ENCODE results near the gene MAIP1.

Gene MAIP1

DNA sequence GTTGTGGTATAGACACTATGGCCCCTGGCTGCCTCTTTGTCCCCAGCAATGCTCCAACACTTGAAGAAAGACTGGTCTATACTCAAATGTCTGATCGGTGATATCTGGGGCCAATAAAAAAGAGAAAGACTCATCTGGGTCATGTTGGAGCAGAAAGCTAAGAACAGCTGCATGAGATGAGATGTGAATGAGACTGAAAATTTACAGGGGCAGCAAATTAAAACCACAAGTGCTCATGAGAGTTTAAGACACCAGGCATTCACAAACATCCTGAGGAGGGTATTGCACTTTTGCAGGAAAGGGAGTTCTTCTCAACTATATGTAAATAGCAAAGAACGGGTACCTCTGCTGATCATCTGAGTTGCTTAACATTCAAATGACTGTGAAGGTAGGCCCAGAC is 36.3 kb downstream of the MAIP1 start:
- DNase-seq (ENCODE audit: low spot score) = no peak

DNA sequence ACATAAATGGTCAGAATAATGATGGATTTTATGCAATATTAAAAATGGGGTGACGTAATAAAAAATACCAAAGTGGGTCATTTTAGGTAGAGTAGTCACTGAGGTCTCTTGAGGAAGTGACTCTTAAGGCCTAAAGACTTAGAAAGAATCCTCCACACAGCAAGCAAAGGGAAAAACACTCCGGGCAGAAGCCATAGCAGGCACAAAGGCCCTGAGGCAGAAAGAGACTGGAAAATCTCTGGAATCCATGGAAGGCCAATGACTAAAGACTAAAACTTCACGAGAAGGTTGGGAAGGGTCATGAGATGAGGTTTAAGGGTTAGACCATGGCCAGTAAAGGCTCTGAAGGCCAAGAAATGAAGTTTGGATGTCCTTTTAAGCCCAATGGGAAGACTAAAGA is 36.9 kb downstream of the MAIP1 start:
- DNase-seq (ENCODE audit: low spot score) = no peak

DNA sequence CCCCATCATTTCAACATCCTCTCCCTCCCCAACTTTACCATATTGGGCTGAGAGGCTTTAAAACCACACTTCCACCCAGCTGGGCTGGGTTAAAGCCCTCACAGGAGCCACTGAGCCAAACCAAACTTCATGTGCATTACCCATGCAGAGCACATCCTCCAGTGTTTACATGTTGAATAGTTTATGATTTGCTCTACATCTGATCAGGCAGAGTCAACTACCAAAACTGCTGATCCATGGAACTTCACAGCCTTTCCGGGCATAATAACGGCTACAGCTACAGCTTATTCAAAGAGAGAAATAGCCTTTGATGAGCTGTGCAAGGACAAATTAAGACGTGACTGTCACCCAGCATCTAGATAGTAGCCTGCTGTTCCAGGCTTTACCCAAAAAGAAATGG is 39.0 kb downstream of the MAIP1 start:
- no peak for DNase-seq (ENCODE audit: low spot score)

DNA sequence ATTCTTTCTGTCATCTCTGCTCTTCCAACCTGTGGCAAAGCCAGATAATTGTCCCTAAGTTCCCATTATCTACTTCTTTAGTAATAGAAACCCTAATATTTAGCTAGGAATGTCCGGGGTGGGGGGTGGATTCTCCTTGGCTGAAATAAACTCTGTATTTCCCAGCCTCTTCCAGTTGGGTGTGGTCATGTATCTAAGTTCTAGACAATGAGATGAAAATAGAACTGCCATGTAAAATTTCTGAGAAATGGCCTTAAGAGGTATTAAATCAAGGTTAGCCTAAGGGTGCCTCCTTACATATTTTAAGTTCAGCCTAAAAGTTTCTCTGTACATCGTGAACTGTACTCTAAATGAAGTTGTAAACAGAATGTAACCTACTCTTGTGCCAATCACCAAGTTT is 39.5 kb downstream of the MAIP1 start:
- no peak for DNase-seq (ENCODE audit: low spot score)

DNA sequence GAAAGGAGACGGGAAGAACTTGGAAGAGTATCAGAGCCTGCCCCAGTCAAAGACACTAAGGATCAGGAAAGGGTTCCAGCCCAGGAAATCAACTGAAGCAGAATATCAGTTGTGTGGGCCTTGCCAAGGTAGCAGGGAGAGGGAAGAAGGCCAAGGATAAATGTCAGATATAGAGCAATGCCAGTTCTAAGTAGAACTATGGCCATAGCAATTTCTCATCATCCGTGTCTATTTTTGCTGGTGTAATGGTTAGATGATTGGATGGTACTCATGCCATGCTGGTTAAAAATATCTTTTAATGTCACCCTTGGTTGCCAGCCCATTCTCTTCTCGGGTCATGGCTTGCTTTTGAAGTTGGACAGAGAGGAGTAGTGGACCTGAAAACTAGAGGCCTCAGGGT is 41.9 kb downstream of the MAIP1 start:
- DNase-seq (ENCODE audit: low spot score) = no peak

GRCh38 chr2:199999166-199999565 is 43.8 kb downstream of the MAIP1 start:
- no peak for DNase-seq (ENCODE audit: low spot score)

DNA sequence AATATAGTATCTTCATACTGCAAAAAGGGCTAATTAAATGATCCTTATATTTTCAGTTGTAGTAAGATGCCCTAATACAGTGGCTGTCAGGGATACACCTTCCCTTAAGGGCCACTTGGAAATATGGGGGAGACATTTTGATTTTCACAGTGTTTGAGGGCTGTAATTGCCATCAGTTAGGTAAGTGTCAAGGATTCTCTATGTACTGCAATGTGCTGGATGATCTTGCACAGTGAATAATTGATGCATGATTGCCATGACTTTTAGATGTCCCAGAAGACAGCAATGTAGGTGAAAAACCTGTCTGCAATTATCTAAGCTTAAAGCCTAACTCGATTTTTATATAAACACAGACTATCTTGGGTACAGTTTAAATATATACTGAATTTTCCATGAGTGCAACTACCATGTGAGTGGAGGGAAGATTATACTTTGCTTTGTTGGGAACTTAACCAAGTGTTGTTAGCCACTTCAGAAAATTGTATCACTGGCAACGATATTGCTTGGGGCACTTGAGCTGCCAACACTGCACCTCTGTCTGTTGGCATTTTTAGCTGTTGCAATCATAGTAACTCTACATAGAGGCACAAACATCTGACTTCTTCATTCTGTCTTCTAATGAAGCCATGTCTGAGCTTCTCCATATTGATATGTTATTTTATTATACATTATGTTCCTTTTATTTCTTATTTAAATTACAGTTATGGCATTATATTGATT is 45.2 kb downstream of the MAIP1 start:
- no peak for DNase-seq (ENCODE audit: low spot score)

GRCh38 chr2:200003444-200003843 is 48.1 kb downstream of the MAIP1 start:
- DNase-seq (ENCODE audit: low spot score) = no peak

GRCh38 chr2:200005675-200006074 is 50.3 kb downstream of the MAIP1 start:
- DNase-seq (ENCODE audit: low spot score) = no peak

- no peak for DNase-seq (ENCODE audit: low spot score)
These were observed 51.9 kb downstream of the MAIP1 start for GRCh38 chr2:200007306-200007705.

DNA sequence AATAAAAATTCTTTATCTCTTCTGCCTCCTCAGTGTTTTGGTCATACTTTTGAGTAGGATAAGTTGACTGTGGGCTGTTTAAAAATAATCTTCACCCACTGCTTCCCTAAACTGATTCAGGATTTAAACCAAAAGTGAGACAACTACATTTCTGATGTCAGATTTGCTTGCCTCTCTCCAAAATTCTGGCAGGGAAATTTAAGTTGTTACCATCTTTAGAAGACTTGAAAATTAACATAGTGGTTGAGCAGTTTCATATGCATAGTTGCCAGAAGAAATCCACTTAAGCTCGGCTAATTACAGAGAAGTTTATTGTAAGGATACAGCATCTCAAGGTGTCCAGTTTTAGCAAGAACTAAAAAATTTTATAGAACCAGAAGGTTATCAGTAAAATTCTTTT is 57.0 kb downstream of the MAIP1 start:
- no peak for DNase-seq (ENCODE audit: low spot score)

All from GM03348 (cell line).